HepG2 (cell line): ENCODE results near the gene CYP26B1. TPM values are rescaled to one million over a fixed set of nuclear protein-coding genes. Genes with fewer than 3 reads are reported as not detected.

Experiments used
- AKAP8 ChIP-seq: sonication (generic); formaldehyde crosslinking; IDR thresholded peaks from 2 replicates; pipeline ENCODE4 v1.5.1; 2020; ENCODE audit warnings: mild to moderate bottlenecking, missing genetic modification reagents
- ARID4A ChIP-seq: sonication (generic); formaldehyde crosslinking; IDR thresholded peaks from 2 replicates; pipeline ENCODE4 v1.5.0; 2020; ENCODE audit warnings: mild to moderate bottlenecking, missing genetic modification reagents, borderline replicate concordance
- FIP1L1 ChIP-seq: fragments of 200-400 bp; formaldehyde crosslinking; IDR thresholded peaks from 2 replicates; pipeline ENCODE4 v1.6.1; 2018; ENCODE audit warnings: low read depth, mild to moderate bottlenecking, low read length, moderate library complexity, borderline replicate concordance; ENCODE audit not compliant: insufficient read depth
- FOXP1 ChIP-seq, 2 experiments: fragments of 450-650 bp in 1 of 2; IDR thresholded peaks; 2 replicates each; pipeline ENCODE4 v1.6.1; 2017 to 2018; ENCODE audit warnings: antibody characterized with exemption in 1 of 2
- KDM4B ChIP-seq: sonication (generic); formaldehyde crosslinking; IDR thresholded peaks from 2 replicates; pipeline ENCODE4 v1.4.0; 2020; ENCODE audit warnings: missing genetic modification reagents
- KLF16 ChIP-seq, 2 experiments: sonication (generic) in 1 of 2; formaldehyde crosslinking in 1 of 2; IDR thresholded peaks; 2 replicates each; pipeline versions ENCODE4 v1.6.1 to v1.8.0; 2016 to 2023; ENCODE audit warnings: missing genetic modification reagents in 2 of 2, missing compliant biosample characterization in 1 of 2
- SALL2 ChIP-seq: sonication (generic); formaldehyde crosslinking; IDR thresholded peaks from 2 replicates; pipeline ENCODE4 v1.8.1; 2023; ENCODE audit warnings: mild to moderate bottlenecking, missing genetic modification reagents, inconsistent platforms
- SMYD3 ChIP-seq: sonication (generic); formaldehyde crosslinking; IDR thresholded peaks from 2 replicates; pipeline ENCODE4 v1.8.1; 2023; ENCODE audit warnings: mild to moderate bottlenecking, missing genetic modification reagents
- TBP ChIP-seq: sonication (generic); formaldehyde crosslinking; IDR thresholded peaks from 2 replicates; pipeline ENCODE4 v1.5.0; 2020; ENCODE audit warnings: missing genetic modification reagents
- TBX2 ChIP-seq: sonication (generic); formaldehyde crosslinking; IDR thresholded peaks from 2 replicates; pipeline ENCODE4 v1.5.0; 2020; ENCODE audit warnings: missing genetic modification reagents, mild to moderate bottlenecking, borderline replicate concordance
- TRAFD1 ChIP-seq: sonication (generic); formaldehyde crosslinking; IDR thresholded peaks from 2 replicates; pipeline ENCODE4 v1.5.1; 2020; ENCODE audit warnings: missing genetic modification reagents, mild to moderate bottlenecking, borderline replicate concordance
- TSC22D2 ChIP-seq: sonication (generic); formaldehyde crosslinking; IDR thresholded peaks from 2 replicates; pipeline ENCODE4 v1.5.1; 2020; ENCODE audit warnings: missing genetic modification reagents, mild to moderate bottlenecking, borderline replicate concordance
- ZNF451 ChIP-seq: sonication (generic); formaldehyde crosslinking; IDR thresholded peaks from 2 replicates; pipeline ENCODE4 v1.5.0; 2020; ENCODE audit warnings: mild to moderate bottlenecking, missing genetic modification reagents
- ZNF629 ChIP-seq: sonication (generic); formaldehyde crosslinking; conservative IDR thresholded peaks from 2 replicates; pipeline ENCODE4 v1.5.0; 2020; ENCODE audit warnings: missing genetic modification reagents
- ZNF691 ChIP-seq: sonication (generic); formaldehyde crosslinking; IDR thresholded peaks from 2 replicates; pipeline ENCODE4 v1.4.0; 2020; ENCODE audit warnings: missing genetic modification reagents, low read depth, mild to moderate bottlenecking, borderline replicate concordance
- polyA plus RNA-seq, 8 experiments: library from polyadenylated mRNA; depleted of rRNA in 3 of 8; stranded (reverse) in 7 of 8; unstranded in 1 of 8; fragments of >200 nt; fragmentation: Illumina TruSeq in 4 of 8; extraction: Trizol in 4 of 8; gene quantifications; 2 replicates each; pipeline versions ENCODE4 v1.2.1 to v1.2.3, GENCODE V29; 2011 to 2016; ENCODE audit warnings: low read depth in 4 of 8, missing spikeins in 1 of 8, mixed read lengths in 1 of 8; ENCODE audit not compliant: insufficient read depth in 1 of 8
- total RNA-seq, 5 experiments: library from RNA; depleted of rRNA; stranded (reverse); fragments of >200 nt; fragmentation: Illumina TruSeq; extraction: Trizol; gene quantifications; 2 replicates each; pipeline ENCODE4 v1.2.3, GENCODE V29; 2016; ENCODE audit warnings: low read depth in 1 of 5
- TF ChIP-seq, protein P1 (sequence below): sonication (generic); formaldehyde crosslinking; IDR thresholded peaks from 2 replicates; pipeline ENCODE4 v1.4.0; 2020; ENCODE audit warnings: missing genetic modification reagents
- TF ChIP-seq, protein P2 (sequence below): sonication (generic); formaldehyde crosslinking; IDR thresholded peaks from 2 replicates; pipeline ENCODE4 v1.4.0; 2020; ENCODE audit warnings: missing genetic modification reagents; ENCODE audit errors: not compliant biosample characterization
- TF ChIP-seq, protein P3 (sequence below): sonication (generic); formaldehyde crosslinking; IDR thresholded peaks from 2 replicates; pipeline ENCODE4 v1.4.0; 2020; ENCODE audit warnings: mild to moderate bottlenecking, missing genetic modification reagents

The CYP26B1 gene
- total and polyA plus RNA-seq, 2 of the 13 experiments (the other 11 are each of a cell fraction or from before 2014, with no cell fraction given), result 0.05 to 0.07 TPM

GRCh38 chr2:72144632-72145288, 2.9 kb downstream of the CYP26B1 start (continued):
- TF ChIP-seq, protein P1, sequence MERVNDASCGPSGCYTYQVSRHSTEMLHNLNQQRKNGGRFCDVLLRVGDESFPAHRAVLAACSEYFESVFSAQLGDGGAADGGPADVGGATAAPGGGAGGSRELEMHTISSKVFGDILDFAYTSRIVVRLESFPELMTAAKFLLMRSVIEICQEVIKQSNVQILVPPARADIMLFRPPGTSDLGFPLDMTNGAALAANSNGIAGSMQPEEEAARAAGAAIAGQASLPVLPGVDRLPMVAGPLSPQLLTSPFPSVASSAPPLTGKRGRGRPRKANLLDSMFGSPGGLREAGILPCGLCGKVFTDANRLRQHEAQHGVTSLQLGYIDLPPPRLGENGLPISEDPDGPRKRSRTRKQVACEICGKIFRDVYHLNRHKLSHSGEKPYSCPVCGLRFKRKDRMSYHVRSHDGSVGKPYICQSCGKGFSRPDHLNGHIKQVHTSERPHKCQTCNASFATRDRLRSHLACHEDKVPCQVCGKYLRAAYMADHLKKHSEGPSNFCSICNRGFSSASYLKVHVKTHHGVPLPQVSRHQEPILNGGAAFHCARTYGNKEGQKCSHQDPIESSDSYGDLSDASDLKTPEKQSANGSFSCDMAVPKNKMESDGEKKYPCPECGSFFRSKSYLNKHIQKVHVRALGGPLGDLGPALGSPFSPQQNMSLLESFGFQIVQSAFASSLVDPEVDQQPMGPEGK, result 0 out of 2 replicates have a peak, but pooled peaks have one; percentile 56
- TF ChIP-seq SALL2 (CRISPR knock-in tag) (no peak), TSC22D2 (CRISPR knock-in tag) (no peak), ARID4A (CRISPR knock-in tag) (peak; percentile 26; the same call in 1 of the 2 replicates), FIP1L1 (no peak), ZNF629 (CRISPR knock-in tag) (no peak), SMYD3 (CRISPR knock-in tag) (no peak), TRAFD1 (CRISPR knock-in tag) (no peak), KLF16 (CRISPR knock-in tag; IDR thresholded peaks at IDR 0.05) (no peak), KDM4B (no peak), TBX2 (0 out of 2 replicates have a peak, but pooled peaks have one; percentile 15), ZNF691 (no peak), TBP (CRISPR knock-in tag) (no peak), AKAP8 (CRISPR knock-in tag) (no peak), FOXP1 (IDR thresholded peaks at IDR 0.05) (no peak), FOXP1 (CRISPR knock-in tag; IDR thresholded peaks at IDR 0.05) (no peak), ZNF451 (CRISPR knock-in tag) (no peak)
- TF ChIP-seq, protein P2, sequence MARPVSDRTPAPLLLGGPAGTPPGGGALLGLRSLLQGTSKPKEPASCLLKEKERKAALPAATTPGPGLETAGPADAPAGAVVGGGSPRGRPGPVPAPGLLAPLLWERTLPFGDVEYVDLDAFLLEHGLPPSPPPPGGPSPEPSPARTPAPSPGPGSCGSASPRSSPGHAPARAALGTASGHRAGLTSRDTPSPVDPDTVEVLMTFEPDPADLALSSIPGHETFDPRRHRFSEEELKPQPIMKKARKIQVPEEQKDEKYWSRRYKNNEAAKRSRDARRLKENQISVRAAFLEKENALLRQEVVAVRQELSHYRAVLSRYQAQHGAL (CRISPR knock-in tag), result no peak
- TF ChIP-seq, protein P3, sequence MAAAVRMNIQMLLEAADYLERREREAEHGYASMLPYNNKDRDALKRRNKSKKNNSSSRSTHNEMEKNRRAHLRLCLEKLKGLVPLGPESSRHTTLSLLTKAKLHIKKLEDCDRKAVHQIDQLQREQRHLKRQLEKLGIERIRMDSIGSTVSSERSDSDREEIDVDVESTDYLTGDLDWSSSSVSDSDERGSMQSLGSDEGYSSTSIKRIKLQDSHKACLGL, result peak; percentile 36; the same call in 1 of the 2 replicates
